GM04504 (cell line): ENCODE results near the gene ITGA1.
A peak's percentile ranks its signal among the peaks of the same experiment; 100 is the strongest.
"Not testable (repeated sequence)": the region's sequence is repeated elsewhere in the genome, so short reads cannot be mapped to it uniquely, and the experiment has no call there.

Experiments
- DNase-seq: peaks from one replicate; pipeline ENCODE4 v3.0.0-alpha.2; 2012; ENCODE audit warnings: low read depth

ITGA1 gene

GRCh38 chr5:52865991-52866390 is 78.3 kb downstream of the ITGA1 start:
- DNase-seq, result not testable (repeated sequence)

DNA sequence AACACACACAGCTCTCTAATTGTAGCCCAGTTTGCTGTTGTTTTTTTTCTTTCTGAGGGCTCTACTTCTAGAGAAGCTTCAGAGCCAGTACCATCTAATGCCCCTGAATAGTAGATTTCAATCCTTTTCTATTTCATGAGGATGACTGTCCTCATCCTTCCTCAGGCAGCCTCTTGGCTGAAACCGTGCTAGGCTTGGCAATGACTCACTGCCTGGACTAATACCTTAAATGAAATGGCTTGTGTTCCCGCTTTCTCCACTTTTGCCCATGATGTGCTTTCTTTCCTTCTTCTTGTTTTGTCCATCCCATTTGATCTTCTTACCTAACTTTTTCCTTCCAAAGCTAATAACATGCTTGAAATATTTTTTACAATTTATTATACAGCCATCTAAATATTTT is 80.1 kb downstream of the ITGA1 start:
- DNase-seq, result no peak

DNA sequence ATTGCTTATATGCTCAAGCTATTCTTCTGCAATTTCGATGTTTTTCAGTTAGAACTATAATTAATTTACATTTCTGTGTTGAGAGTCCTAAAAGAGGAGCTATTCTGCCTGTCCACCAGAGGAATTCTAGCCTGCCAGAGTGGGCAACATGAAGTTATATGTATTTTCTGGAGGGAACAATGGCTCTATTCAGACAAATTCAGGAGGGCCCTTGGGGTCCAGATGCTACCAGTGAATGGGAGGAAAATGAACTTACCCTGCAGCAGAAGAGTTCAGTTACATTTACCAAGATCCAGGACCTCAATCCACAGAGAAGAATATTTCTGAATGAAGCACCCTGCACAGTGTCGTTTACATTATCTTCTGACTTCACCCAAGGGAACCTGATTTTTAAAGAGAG is 80.7 kb downstream of the ITGA1 start:
- no peak for DNase-seq

DNA sequence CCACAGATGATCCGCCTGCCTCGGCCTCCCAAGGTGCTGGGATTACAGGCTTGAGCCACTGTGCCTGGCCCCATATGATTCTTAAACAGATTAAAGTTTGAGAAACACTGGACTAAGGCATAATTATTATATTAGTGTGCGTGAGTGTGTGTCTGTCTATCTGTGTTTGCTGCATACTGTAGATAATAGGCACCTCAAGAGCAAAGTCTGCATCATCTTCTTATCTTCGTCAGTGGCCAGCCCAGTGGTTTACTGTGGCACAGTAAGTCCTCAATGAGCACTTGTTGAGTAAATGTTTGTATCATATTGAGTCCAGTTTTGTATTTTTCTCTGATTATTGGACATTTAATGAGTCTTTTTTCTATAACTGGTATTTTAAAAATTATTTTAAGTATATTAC is 81.7 kb downstream of the ITGA1 start:
- no peak for DNase-seq

- DNase-seq, result no peak
Measured at GRCh38 chr5:52870448-52870847, 82.7 kb downstream of the ITGA1 start.

- DNase-seq, result no peak
Measured at GRCh38 chr5:52875827-52876226, 88.1 kb downstream of the ITGA1 start.

DNA sequence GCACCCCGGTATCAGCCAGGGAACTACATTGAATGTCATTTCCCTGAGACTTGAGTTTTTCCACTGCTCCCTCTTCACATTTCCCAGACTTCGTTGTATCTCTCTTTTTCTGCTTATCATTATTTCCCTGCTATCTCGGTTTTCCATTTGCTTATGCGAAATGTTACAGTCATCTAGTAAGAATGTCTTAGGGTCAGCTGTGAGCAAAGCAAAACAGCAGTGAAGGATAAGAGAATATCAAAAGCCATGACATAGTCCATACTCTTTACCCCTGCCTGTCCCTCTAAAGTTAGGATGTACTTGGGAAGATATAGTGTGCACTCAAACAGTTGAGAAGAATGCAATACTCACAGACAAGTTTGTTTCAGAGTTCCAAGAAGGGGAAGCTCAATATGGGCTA is 88.7 kb downstream of the ITGA1 start:
- no peak for DNase-seq

DNA sequence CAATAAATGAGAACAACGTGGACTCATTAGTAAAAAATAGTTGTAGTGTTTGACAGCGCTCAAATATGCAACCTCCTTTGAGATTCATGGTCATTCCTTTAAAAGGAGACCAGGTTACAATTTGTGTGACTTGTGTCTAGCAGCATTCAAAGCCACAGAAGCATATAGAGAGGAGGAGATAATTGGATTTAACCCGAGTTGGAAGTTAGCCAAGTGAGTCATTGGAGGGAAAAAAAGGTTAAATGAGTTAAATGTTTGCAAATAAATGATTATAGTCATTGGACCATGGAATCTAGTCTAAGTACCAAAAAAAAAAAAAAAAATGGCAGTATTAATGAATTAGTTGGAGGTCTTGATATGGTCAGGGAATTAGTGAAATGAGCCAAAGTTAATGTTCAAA is 90.9 kb downstream of the ITGA1 start:
- no peak for DNase-seq

DNA sequence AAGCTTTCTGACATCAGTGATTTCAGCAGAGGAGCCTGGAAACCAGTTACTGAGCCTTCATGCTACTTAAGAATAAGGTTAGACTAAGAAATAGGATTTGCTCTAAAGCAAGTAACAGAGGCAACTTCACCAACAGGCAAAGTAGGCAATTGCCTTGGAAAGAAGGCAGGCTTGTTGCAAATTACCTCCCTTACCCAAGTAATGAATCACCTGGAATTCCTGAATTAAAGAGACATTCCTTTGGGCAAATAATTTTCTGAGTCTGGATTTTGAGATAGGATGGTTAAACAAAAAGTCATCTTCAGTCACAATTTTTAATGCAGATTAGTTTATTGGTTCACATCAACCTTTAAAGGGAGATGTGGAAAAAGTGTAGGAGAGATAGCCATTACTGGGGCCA is 92.8 kb downstream of the ITGA1 start:
- DNase-seq, result no peak

- no peak for DNase-seq
Measured at GRCh38 chr5:52881468-52881867, 93.8 kb downstream of the ITGA1 start.

GRCh38 chr5:52883110-52883509 is 95.4 kb downstream of the ITGA1 start:
- DNase-seq, result no peak

DNA sequence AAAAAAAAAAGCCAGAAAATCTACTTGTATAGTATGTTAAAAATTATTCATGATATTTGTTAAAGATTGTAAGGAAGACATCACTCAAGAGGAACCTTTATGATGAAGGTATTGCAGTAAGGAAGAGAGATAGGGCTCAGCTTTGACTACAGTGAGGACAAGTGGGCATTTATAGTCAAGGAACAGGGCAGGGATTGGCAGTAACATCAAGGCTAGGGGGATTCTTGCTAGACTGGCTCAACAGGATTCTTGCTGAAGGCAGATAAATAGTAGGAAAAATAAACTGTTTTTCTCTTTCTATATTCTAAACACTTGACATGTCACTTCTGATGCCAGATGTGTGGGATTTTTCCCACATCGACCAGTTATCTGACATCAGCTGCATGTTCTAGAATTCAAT is 96.7 kb downstream of the ITGA1 start:
- DNase-seq, result no peak

GRCh38 chr5:52885614-52886013 is 97.9 kb downstream of the ITGA1 start:
- no peak for DNase-seq

DNA sequence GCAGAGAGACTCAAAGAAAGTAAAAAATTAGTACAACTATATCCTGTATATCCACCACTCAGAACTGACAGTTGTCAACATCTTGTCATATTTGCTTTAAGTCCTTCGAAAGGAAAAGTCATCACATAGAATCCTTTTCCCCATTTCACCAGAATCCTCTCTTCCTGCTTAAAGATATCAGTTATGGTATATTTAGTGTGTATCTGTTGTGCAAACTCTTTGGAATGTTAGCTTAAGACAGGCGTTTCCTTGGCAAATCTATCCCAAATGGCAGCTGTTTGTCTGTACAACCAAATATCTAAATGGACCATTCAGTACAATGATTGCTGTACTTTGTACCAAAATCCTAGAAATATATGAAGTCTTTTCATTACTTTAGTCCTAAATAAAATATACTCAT is 98.5 kb downstream of the ITGA1 start:
- DNase-seq, result no peak

GRCh38 chr5:52887066-52887465 is 99.3 kb downstream of the ITGA1 start:
- DNase-seq, result no peak

- no peak for DNase-seq
Measured at GRCh38 chr5:52888363-52888762, 100.6 kb downstream of the ITGA1 start.

- no peak for DNase-seq
Measured at GRCh38 chr5:52892242-52892878, 104.6 kb downstream of the ITGA1 start.

DNA sequence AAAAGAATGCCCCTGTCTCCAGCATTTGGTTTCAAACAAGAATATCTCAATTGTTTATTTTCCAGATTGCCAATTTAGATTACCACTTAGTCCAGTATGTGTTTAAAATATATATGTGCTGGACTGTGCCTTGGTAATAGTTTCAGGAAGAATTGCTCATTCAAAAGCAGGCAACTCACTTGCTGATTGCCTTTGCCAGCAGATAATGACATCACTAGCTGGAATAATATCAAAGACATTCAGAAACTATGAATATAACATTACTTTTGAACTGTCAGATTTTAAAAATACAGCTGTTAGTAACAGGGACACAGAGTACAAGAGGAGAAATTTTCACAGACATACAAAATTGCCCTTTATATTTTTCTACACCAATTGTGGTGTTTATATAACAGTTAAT is 105.4 kb downstream of the ITGA1 start:
- peak; percentile 31 for DNase-seq

DNA sequence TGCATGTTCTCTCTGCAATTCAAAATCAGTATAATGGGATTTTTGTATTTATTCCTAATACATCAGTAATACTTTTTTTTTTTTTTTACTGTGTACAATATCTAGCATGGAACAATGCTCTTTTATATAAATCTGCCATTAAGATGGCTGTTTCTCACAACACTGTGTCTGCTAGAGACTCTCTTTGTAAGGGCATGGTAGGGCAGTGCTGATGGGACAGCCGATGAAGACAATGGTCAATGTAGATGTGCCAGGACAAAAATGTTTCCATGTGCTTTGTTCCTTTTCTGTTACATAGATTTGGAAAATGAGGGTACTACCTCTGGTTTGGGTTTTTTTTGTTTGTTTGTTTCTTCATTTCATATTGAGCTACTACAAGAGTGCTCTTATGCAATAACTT is 106.1 kb downstream of the ITGA1 start:
- no peak for DNase-seq

DNA sequence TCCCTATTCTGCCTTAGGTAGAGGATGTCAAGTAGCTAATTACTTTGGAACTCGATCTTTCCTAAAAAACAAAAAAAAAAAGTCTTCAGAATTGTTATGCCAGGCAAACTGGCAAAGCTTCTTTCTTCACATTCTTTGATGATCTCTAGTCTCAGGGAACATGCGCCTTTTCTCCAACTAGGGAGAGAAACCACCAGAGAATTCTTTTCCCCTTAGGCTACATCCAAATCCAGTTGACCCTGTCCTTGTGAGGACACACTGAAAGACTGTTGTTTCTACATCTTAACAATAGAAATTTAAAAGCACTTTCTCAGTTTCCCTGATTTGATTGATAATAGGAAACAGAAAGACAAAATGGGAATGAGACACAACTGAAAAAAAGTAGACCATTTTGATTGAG is 106.7 kb downstream of the ITGA1 start:
- no peak for DNase-seq

DNA sequence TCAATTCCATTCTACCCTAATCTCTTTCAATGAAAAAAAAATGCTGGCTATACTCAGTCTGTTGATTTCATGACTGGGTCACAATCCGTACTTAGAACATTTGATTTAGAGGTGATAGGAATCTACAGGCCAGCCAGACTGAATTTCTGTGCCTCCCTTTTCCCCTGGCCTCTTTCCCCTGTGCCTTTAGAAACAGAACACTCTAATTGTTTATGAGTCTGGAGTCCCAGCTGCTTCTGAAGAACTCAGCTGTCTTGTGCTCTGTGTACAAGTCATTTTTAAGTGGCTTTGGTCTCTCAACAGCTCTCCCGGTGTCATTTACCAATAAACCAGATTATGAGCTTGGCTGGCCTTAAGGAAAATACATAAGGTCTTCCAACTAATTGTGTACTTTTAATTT is 107.4 kb downstream of the ITGA1 start:
- no peak for DNase-seq

DNA sequence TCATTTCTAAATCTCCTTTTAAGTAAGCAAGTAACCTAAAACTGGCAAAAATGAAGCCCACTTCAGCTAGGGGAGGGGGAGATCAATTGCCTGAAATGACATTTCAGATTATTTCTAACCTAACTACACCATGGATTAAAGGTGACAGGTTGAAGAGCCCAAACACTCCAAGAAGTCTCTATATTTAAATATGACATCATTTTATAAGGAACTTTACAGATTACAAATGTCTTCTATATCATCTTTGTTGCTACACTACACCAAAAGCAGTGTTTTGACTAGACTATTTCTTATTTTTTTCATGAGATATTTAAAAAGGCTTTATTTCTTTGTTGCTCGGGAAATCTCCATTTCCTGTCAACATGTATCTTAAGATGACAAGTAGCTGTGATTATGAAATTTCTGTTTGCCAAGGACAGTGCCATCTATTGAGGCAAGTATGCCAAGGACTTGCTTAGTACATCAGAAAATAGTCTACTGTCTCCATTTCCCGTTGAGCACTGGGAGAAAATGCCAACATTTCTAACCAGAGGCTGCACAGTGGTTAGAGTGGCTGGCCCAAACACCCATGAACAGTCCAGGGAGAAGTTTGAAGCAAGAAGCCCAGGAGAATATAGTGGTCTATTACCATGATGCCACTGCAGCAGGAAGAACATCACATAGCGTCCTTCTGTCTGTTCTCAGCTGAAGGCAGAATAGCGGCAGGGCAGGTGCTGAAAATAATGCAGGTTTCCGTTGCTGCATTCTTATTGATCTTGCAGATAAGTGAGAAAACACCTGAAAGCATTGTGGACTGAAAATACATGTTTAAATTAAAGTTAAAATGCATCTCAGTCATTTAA is 108.1 kb downstream of the ITGA1 start:
- peak; percentile 12 for DNase-seq

DNA sequence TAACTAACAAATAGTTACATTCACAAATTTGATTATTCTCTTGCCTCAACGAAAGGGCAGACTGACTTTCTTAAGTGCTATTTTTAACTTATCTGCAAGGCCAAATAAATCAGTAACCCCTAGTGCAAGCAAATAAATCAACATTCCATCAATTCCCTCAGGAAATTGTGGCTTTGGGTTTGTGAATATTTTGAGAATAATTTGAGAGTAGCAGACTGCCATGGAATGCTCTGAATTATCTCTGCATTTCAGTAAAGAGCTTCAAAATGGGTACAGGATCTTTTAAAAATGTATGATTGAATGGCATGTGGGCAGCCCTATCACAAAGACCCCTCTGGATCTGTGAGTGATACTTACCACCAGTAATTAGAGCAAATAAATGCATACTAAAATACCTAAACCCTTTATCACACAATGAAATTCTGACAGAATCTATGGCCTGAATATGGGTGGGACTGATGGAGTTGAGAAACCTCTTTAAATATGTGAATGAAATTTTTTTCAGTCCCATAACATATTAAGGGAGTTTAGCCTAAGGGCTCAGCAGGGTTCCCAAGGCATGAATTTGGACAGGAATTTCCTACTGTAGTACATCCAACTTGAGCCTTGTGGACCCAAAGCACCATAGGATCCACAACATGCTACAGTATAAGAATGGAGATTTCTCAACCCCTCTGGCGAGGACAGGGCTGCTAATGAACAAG is 109.0 kb downstream of the ITGA1 start:
- peak; percentile 21 for DNase-seq
